HL-60 (cell line): ENCODE data around the gene COPS8.

ENCODE experiments used
- DNase-seq, 2 experiments: peaks; one replicate each; pipeline ENCODE4 v3.0.0-alpha.2; 2010 to 2020; ENCODE audit warnings: low read depth in 1 of 2, low spot score in 1 of 2
- H3K27ac ChIP-seq: fragments of 250-450 bp; sonication (Bioruptor Pico); replicated peaks from 2 replicates; pipeline ENCODE4 v1.5.1; 2020; ENCODE audit warnings: mild to moderate bottlenecking, moderate library complexity
- H3K27me3 ChIP-seq: fragments of 250-450 bp; sonication (Bioruptor Pico); 2 replicates; pipeline ENCODE4 v1.5.1; 2021; ENCODE audit warnings: mild to moderate bottlenecking, moderate library complexity; ENCODE audit not compliant: insufficient read depth, poor library complexity, severe bottlenecking
- H3K4me3 ChIP-seq: replicated peaks from 2 replicates; pipeline ENCODE4 v1.5.1; 2011; ENCODE audit warnings: mild to moderate bottlenecking, control low read depth, low read length; ENCODE audit not compliant: insufficient read depth
- CTCF ChIP-seq: IDR thresholded peaks from one replicate; pipeline ENCODE4 v1.5.1; 2011; ENCODE audit warnings: low read length, control low read depth, inconsistent platforms; ENCODE audit not compliant: insufficient read depth
- GABPA ChIP-seq: IDR thresholded peaks from 2 replicates; pipeline ENCODE4 v1.6.1; 2012; ENCODE audit warnings: low read depth
- POLR2AphosphoS5 ChIP-seq: IDR thresholded peaks from 2 replicates; pipeline ENCODE4 v1.6.1; 2012; ENCODE audit warnings: low read depth
- SPI1 ChIP-seq: IDR thresholded peaks from 2 replicates; pipeline ENCODE4 v1.6.1; 2012; ENCODE audit warnings: low read depth, mild to moderate bottlenecking, borderline replicate concordance
- TF ChIP-seq, protein P1 (sequence below): IDR thresholded peaks from 2 replicates; pipeline ENCODE4 v1.6.1; 2012; ENCODE audit warnings: low read depth; ENCODE audit not compliant: insufficient replicate concordance

COPS8 gene

DNA sequence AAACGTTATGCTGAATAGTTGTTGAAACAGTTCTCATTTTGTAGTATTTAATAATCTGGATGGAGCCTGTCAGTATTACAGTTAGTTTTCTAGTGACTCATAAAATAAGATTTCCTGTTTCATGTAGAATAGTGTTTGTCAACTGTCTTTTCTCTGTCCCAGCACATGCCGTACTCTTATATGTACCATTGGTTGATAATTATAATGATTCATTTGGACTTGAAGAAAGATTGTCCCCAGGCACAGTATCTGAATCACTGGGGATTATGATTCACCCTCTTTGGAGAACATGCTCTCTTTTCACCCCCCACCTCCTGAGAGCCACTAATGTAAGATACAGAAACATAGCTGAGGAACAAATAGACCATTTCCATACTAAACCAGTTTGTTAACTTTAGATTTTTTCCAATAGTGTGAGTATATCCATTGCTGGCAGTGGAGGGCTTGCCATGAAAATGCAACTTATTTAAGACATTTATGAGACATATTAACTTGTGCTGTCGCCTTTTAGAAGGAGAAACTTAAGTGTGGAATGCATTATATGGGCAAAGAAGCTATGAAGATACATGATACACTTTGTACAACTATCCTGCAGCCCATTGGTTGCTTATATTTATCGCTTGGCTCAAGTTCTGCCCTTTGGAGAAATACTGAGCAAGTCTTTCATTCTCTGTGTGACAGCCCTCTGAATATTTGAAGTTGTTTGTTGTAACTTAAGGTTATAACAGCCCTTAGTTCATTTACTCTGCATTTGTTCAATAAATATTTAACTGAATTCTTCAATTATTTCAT is 12.4 kb downstream of the COPS8 start:
- DNase-seq = no peak
- TF ChIP-seq GABPA (no peak), SPI1 (no peak), CTCF (no peak), POLR2AphosphoS5 (no peak)
- TF ChIP-seq, protein P1, sequence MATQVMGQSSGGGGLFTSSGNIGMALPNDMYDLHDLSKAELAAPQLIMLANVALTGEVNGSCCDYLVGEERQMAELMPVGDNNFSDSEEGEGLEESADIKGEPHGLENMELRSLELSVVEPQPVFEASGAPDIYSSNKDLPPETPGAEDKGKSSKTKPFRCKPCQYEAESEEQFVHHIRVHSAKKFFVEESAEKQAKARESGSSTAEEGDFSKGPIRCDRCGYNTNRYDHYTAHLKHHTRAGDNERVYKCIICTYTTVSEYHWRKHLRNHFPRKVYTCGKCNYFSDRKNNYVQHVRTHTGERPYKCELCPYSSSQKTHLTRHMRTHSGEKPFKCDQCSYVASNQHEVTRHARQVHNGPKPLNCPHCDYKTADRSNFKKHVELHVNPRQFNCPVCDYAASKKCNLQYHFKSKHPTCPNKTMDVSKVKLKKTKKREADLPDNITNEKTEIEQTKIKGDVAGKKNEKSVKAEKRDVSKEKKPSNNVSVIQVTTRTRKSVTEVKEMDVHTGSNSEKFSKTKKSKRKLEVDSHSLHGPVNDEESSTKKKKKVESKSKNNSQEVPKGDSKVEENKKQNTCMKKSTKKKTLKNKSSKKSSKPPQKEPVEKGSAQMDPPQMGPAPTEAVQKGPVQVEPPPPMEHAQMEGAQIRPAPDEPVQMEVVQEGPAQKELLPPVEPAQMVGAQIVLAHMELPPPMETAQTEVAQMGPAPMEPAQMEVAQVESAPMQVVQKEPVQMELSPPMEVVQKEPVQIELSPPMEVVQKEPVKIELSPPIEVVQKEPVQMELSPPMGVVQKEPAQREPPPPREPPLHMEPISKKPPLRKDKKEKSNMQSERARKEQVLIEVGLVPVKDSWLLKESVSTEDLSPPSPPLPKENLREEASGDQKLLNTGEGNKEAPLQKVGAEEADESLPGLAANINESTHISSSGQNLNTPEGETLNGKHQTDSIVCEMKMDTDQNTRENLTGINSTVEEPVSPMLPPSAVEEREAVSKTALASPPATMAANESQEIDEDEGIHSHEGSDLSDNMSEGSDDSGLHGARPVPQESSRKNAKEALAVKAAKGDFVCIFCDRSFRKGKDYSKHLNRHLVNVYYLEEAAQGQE = no peak
- H3K27ac ChIP-seq = no peak overlapping the region
- no peaks in the 10 kb centered on the region for H3K27me3 ChIP-seq
- H3K4me3 ChIP-seq = no peak overlapping the region

DNA sequence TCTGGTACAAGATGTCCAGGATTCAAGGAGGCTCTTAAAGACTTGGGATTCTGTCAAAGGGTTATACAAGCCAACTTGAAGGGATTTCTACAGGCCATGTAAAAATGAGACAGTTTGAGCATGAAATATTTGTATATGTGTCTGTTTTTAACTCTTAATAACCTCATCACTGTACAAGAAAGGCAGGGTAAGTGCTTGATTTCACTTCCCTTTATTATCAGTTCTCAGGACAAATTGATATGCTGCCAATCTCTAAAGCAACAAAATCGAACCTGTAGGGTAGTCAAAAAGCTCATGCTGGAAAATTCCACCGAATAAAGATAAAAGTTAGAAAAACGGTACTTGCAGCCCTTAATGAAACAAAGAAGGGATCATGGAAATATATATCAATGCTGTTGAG is 14.1 kb downstream of the COPS8 start:
- no peak overlapping the region for H3K27ac ChIP-seq
- H3K27me3 ChIP-seq = no peaks in the 10 kb centered on the region

More for the DNA sequence above, 14.1 kb downstream of the COPS8 start:
- DNase-seq = no peak
- no peak overlapping the region for H3K4me3 ChIP-seq
- TF ChIP-seq SPI1 (no peak), POLR2AphosphoS5 (no peak), CTCF (no peak), GABPA (no peak)
- TF ChIP-seq, protein P1 = no peak
